SKM-1 (cell line): ENCODE results near the gene MRPL14.

Experiments
- DNase-seq: peaks from one replicate; lab custom pipeline; 2025; ENCODE audit not compliant: unreplicated experiment; lab: John Stamatoyannopoulos, UW

The MRPL14 gene

GRCh38 chr6:44127186-44128019 lies at the start of gene MRPL14, which contains the start of gene TMEM63B:
MRPL14 (minus strand) TSS chr6:44127452; CDS start chr6:44116611, 10,841 bp downstream.
TMEM63B (plus strand) TSS chr6:44127554; CDS start chr6:44134585, 7,031 bp downstream.
- peak; percentile 68 for DNase-seq

DNA sequence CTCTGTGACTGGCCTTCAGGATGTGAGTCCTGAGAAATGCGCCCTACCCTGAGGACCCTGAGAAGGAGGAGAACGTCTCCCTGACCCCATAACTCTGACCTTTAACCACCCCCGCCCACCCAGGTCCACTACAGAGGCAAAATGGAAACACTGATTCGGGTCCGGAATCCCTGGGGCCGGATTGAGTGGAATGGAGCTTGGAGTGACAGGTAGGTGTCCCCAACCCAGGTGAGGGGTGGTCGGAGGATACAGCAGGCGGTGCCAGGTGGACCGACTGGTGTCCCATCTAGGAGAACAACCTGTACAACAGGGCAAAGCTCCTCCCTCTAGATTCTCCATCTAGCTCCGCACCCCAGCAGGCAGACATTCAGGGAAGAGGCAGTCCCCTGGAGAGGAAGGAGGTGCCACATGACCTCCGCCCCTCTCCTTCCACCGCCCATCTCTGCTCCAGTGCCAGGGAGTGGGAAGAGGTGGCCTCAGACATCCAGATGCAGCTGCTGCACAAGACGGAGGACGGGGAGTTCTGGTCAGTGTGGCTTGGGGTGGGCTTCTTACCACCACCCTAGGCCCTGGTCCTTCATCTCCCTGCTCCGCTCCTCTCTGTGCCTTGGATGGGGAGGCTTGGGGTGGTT lies 49.0 kb upstream of the MRPL14 start:
- DNase-seq, result no peak

GRCh38 chr6:44172731-44173500 lies 45.7 kb upstream of the MRPL14 start:
- peak; percentile 66 for DNase-seq

GRCh38 chr6:44171899-44172546 lies 44.8 kb upstream of the MRPL14 start:
- DNase-seq, result no peak

- no peak for DNase-seq
Observed at GRCh38 chr6:44169886-44170570, 42.8 kb upstream of the MRPL14 start.

DNA sequence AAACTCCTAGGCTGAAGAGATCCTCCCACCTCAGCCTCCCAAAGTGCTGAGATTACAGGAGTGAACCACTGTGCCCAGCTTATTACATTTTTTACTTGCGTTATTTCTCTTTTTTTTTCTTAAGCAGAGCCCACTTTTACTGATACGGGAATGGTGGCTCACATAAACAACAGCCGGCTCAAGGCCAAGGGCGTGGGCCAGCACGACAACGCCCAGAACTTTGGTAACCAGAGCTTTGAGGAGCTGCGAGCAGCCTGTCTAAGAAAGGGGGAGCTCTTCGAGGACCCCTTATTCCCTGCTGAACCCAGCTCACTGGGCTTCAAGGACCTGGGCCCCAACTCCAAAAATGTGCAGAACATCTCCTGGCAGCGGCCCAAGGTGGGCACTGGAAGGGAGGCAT lies 41.9 kb upstream of the MRPL14 start:
- DNase-seq, result no peak

- no peak for DNase-seq
Observed at GRCh38 chr6:44167567-44167966, 40.3 kb upstream of the MRPL14 start.

DNA sequence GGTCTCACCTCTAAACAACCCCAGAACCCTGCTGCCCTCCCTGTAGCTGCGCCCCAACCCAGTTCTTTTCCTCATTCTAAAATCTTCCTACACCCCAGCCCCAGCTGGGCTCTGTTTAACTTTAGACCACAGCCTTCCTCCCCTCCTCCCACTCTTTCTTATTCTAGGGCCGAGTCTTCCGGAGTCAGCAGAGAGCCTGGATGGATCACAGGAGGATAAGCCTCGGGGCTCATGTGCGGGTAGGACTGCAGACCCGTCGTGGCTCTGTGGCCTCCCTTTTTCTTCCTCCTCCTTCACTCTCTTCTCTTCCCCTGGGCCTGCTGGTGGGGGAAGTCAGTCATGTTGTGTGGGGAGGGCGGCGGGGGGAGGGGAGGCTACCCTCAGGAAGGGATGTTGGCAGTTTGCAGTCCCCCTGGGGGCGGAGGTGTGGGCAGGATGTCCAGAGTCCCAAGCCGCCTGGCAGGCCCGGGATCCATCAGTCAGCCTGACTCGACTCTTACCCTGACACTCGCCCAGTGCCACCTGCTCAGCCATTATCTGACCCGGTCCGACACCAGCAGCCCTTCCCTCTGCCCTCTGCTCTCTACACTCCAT lies 39.4 kb upstream of the MRPL14 start:
- no peak for DNase-seq

- no peak for DNase-seq
Observed at GRCh38 chr6:44166116-44166515, 38.9 kb upstream of the MRPL14 start.

GRCh38 chr6:44162876-44163625 lies 35.8 kb upstream of the MRPL14 start:
- DNase-seq, result no peak

GRCh38 chr6:44161997-44162338 lies 34.7 kb upstream of the MRPL14 start:
- DNase-seq, result no peak

DNA sequence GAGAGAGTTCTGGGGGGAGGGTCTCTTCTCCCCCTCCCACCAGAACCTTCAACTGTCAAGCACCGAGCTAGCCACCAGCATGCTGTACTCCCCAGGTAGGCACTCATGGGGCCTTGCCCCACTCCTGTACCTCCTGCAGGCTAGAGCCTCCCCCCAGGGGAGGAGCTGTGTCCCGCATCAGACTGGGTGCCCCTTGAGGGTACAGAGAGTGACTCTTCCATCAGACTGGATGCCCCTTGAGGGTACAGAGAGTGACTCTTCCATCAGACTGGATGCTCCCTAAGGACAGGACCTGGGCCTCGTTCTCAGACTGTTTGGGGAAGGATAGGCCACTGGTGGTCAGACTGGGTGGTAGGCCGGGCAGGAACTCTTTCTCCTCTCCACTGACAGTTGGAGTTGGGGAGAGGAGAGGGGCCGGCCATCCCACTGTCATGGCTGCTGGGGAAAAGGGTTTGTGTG lies 31.5 kb upstream of the MRPL14 start, which contains the start of gene CAPN11:
CAPN11 (plus strand) TSS at position 51 of the 459 bp plus-strand sequence; CDS start at position 80, 29 bp downstream.
- DNase-seq, result no peak

DNA sequence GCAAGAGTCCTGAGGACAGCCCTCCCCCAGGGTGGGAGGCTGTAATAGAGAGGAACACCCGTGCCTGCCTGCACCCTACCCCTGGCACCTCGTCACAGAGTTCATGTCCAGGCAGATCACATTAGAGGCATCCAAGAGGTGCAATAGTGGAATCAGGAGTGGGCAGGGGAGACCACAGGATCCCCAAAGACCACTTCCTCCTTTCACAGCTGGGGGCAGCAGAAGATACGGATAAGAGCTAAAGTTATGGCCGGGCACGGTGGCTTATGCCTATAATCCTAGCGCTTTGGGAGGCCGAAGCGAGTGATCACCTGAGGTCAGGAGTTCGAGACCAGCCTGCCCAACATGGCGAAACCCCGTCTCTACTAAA lies 29.9 kb upstream of the MRPL14 start:
- DNase-seq, result no peak

GRCh38 chr6:44156494-44157151 lies 29.4 kb upstream of the MRPL14 start:
- DNase-seq, result no peak

GRCh38 chr6:44154067-44154466 lies 26.8 kb upstream of the MRPL14 start:
- no peak for DNase-seq

GRCh38 chr6:44152533-44152932 lies 25.3 kb upstream of the MRPL14 start:
- no peak for DNase-seq

DNA sequence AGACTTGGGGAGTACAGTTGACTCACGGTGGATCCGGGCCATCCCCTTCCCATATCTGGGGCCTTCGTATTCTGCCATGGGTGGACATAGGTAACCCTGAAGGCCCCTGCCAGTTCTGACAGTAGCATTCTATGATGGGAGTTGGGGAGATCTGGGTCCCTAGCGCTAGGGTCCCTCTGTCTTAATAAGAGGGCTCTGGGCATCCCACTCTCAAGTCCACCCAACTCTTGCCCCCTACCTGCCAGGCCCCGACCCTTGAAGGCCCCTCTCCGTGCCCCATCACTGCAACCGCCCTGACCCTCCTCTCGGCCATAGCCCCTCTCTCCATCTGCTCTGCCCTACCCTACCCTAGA lies 24.8 kb upstream of the MRPL14 start:
- no peak for DNase-seq

GRCh38 chr6:44151348-44152108 lies 24.3 kb upstream of the MRPL14 start:
- DNase-seq, result peak; percentile 61
